Ishikawa (cell line): ENCODE results near the gene ZSCAN16.

Experiments used
- CREB1 ChIP-seq: IDR thresholded peaks from 2 replicates; pipeline ENCODE4 v1.6.1; 2012; ENCODE audit warnings: low read depth
- EP300 ChIP-seq: IDR thresholded peaks from 2 replicates; pipeline ENCODE4 v1.6.1; 2012; ENCODE audit warnings: borderline replicate concordance
- FOXM1 ChIP-seq: IDR thresholded peaks from 2 replicates; pipeline ENCODE4 v1.6.1; 2012; ENCODE audit warnings: low read depth, borderline replicate concordance
- RAD21 ChIP-seq: IDR thresholded peaks from 2 replicates; pipeline ENCODE4 v1.6.1; 2012; ENCODE audit warnings: low read depth
- TAF1 ChIP-seq: IDR thresholded peaks from 2 replicates; pipeline ENCODE4 v1.6.1; 2012; ENCODE audit warnings: low read depth, mild to moderate bottlenecking
- TCF12 ChIP-seq: IDR thresholded peaks from 2 replicates; pipeline ENCODE4 v1.6.1; 2012; ENCODE audit warnings: low read depth
- YY1 ChIP-seq: IDR thresholded peaks from 2 replicates; pipeline ENCODE4 v1.6.1; 2012; ENCODE audit warnings: low read depth
- TF ChIP-seq, protein P1 (sequence below): IDR thresholded peaks from 2 replicates; pipeline ENCODE4 v1.6.1; 2012; ENCODE audit warnings: low read depth, mild to moderate bottlenecking
- TF ChIP-seq, protein P2 (sequence below): IDR thresholded peaks from 2 replicates; pipeline ENCODE4 v1.6.1; 2012
- TF ChIP-seq, protein P3 (sequence below): IDR thresholded peaks from 2 replicates; pipeline ENCODE4 v1.6.1; 2012

DNA sequence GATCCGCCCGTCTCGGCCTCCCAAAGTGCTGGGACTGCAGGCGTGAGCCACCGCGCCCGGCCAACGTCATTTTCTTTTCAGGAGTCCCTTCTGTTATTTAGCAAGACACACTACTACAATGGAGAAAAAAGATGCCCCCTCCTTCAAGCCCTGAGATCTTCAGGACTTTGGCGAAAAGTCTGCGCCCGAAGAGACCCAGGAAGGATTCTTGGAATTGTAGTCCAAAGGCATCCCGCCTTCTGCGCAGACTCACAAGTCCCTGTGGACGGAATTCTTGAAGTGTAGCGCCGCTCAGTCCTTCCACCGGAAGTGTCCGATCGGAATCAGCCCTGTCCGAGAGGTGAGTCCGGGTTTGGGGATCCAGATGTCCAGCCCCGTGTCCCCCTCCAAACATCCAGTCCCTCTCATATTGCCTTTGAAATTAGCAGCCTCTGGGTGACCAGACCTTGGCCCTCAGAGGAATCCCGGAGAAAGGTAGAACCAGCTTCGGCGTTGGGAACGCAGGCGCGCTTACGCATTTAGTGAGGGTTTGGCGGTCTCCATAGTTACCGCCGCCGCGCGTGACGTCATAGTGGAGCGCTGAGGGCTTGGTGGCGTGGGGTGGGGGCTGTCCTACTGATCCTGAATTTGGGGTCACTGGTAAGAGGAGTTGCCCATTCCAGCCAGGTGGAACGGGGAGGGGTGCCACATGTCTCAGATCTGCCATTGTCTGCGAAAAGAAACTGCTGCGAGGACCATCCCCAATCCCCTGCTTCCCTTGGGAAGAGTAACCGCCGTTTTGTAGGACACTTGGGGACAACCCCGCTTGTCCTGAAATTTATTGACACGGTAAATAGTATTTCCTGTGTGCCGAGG lies 43.6 kb upstream of the ZSCAN16 start:
- TF ChIP-seq YY1 (peak; percentile 73), RAD21 (no peak), EP300 (peak; percentile 44; the same call in 1 of the 2 replicates), TCF12 (peak; percentile 77), TAF1 (peak; percentile 71), CREB1 (peak; percentile 79), FOXM1 (peak; percentile 49)
- TF ChIP-seq, protein P1, sequence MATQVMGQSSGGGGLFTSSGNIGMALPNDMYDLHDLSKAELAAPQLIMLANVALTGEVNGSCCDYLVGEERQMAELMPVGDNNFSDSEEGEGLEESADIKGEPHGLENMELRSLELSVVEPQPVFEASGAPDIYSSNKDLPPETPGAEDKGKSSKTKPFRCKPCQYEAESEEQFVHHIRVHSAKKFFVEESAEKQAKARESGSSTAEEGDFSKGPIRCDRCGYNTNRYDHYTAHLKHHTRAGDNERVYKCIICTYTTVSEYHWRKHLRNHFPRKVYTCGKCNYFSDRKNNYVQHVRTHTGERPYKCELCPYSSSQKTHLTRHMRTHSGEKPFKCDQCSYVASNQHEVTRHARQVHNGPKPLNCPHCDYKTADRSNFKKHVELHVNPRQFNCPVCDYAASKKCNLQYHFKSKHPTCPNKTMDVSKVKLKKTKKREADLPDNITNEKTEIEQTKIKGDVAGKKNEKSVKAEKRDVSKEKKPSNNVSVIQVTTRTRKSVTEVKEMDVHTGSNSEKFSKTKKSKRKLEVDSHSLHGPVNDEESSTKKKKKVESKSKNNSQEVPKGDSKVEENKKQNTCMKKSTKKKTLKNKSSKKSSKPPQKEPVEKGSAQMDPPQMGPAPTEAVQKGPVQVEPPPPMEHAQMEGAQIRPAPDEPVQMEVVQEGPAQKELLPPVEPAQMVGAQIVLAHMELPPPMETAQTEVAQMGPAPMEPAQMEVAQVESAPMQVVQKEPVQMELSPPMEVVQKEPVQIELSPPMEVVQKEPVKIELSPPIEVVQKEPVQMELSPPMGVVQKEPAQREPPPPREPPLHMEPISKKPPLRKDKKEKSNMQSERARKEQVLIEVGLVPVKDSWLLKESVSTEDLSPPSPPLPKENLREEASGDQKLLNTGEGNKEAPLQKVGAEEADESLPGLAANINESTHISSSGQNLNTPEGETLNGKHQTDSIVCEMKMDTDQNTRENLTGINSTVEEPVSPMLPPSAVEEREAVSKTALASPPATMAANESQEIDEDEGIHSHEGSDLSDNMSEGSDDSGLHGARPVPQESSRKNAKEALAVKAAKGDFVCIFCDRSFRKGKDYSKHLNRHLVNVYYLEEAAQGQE = no peak
- TF ChIP-seq, protein P2, sequence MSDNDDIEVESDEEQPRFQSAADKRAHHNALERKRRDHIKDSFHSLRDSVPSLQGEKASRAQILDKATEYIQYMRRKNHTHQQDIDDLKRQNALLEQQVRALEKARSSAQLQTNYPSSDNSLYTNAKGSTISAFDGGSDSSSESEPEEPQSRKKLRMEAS = peak; percentile 72; the same call in 1 of the 2 replicates
- TF ChIP-seq, protein P3, sequence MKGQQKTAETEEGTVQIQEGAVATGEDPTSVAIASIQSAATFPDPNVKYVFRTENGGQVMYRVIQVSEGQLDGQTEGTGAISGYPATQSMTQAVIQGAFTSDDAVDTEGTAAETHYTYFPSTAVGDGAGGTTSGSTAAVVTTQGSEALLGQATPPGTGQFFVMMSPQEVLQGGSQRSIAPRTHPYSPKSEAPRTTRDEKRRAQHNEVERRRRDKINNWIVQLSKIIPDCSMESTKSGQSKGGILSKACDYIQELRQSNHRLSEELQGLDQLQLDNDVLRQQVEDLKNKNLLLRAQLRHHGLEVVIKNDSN = peak; percentile 63
